PC-9 (cell line): ENCODE measurements around the gene MED6.

Source experiments
- CTCF ChIP-seq: fragments of 200-600 bp; sonication (generic); conservative IDR thresholded peaks from 2 replicates; pipeline ENCODE4 v1.6.1; 2017; ENCODE audit warnings: mixed run types, antibody characterized with exemption, mild to moderate bottlenecking, moderate library complexity
- EZH2 ChIP-seq: fragments of 200-600 bp; sonication (generic); IDR thresholded peaks from 2 replicates; pipeline ENCODE4 v1.8.0; 2017; ENCODE audit warnings: antibody characterized with exemption, low read depth

- TF ChIP-seq EZH2: no peak
- no peak for TF ChIP-seq CTCF
Observed at GRCh38 chr14:70576891-70577290, 23.6 kb downstream of the MED6 start.
